HG03135 (cell line): ENCODE measurements around the gene TEX9.

ENCODE experiments used
- ATAC-seq: cut with Tn5 transposase; IDR thresholded peaks from one replicate; pipeline ENCODE4 v1.9.1; 2021; ENCODE audit warnings: mild to moderate bottlenecking, moderate library complexity; ENCODE audit not compliant: unreplicated experiment

The TEX9 gene

GRCh38 chr15:56440214-56440770 lies 75.1 kb downstream of the TEX9 start:
- no peak for ATAC-seq

GRCh38 chr15:56442354-56442753 lies 77.1 kb downstream of the TEX9 start:
- no peak for ATAC-seq

GRCh38 chr15:56445746-56446145 lies 80.5 kb downstream of the TEX9 start:
- ATAC-seq = no peak

- ATAC-seq = no peak
Observed at GRCh38 chr15:56454836-56455235, 89.6 kb downstream of the TEX9 start.

- no peak for ATAC-seq
Observed at GRCh38 chr15:56456229-56456628, 91.0 kb downstream of the TEX9 start.

- ATAC-seq = no peak
Observed at GRCh38 chr15:56459096-56459495, 93.9 kb downstream of the TEX9 start.

- no peak for ATAC-seq
Observed at GRCh38 chr15:56460071-56460470, 94.8 kb downstream of the TEX9 start.

- no peak for ATAC-seq
Observed at GRCh38 chr15:56460947-56461346, 95.7 kb downstream of the TEX9 start.

GRCh38 chr15:56464893-56465520 lies 99.8 kb downstream of the TEX9 start, which contains the start of gene MNS1:
TSS of gene MNS1 (minus strand) at chr15:56465137. CDS start at chr15:56464972, 165 bp downstream.
- ATAC-seq = peak; percentile 98

GRCh38 chr15:56467616-56468015 lies 102.4 kb downstream of the TEX9 start:
- ATAC-seq = no peak

- ATAC-seq = peak; percentile 49
Observed at GRCh38 chr15:56468401-56468800, 103.2 kb downstream of the TEX9 start.

- ATAC-seq = no peak
Observed at GRCh38 chr15:56469483-56469882, 104.3 kb downstream of the TEX9 start.

GRCh38 chr15:56471440-56472069 lies 106.3 kb downstream of the TEX9 start:
- no peak for ATAC-seq

GRCh38 chr15:56472278-56472677 lies 107.1 kb downstream of the TEX9 start:
- no peak for ATAC-seq

GRCh38 chr15:56473017-56473416 lies 107.8 kb downstream of the TEX9 start:
- no peak for ATAC-seq

- ATAC-seq = no peak
Observed at GRCh38 chr15:56475351-56475750, 110.1 kb downstream of the TEX9 start.
